Measurements from ENCODE around the gene RHEBL1. TPM values are rescaled to one million over a fixed set of nuclear protein-coding genes. Genes with fewer than 3 reads are reported as not detected.

Gene RHEBL1
- total RNA-seq, 4 donors from 2014 or later = 1.1 to 3.6 (median 1.6) TPM

- no peak for TF ChIP-seq POLR2A (IDR thresholded peaks at IDR 0.05)
- no peak for TF ChIP-seq EP300 (IDR thresholded peaks at IDR 0.05)
- no peak for TF ChIP-seq CTCF (IDR thresholded peaks at IDR 0.05)
- 70% methylated on average over 5 of the region's 6 CpGs for WGBS
- Histone ChIP-seq H3K27me3 (peaks cover 56% of the 10 kb centered on the region), H3K36me3 (no peaks in the 10 kb centered on the region), H3K9me3 (no peaks in the 10 kb centered on the region), H3K4me3 (no peak overlapping the region), H3K27ac (no peak overlapping the region), H3K4me1 (peaks cover 57% of the 10 kb centered on the region)
- no peak for DNase-seq (ENCODE audit: low spot score in 2 of 2)
Measured at GRCh38 chr12:49088932-49089330, 19.2 kb upstream of the RHEBL1 start.

GRCh38 chr12:49088150-49088931, 18.6 kb upstream of the RHEBL1 start:
- 4% methylated on average over 15 of the region's 18 CpGs for WGBS
- H3K4me1 ChIP-seq = peaks cover 51% of the 10 kb centered on the region
- H3K27me3 ChIP-seq = peaks cover 50% of the 10 kb centered on the region
- H3K4me3 ChIP-seq = peak overlapping the region; percentile 1
- no peaks in the 10 kb centered on the region for H3K36me3 ChIP-seq
- no peak for TF ChIP-seq EP300 (IDR thresholded peaks at IDR 0.05)
- TF ChIP-seq CTCF (IDR thresholded peaks at IDR 0.05) = peak; percentile 67 to 92
- H3K27ac ChIP-seq = no peak overlapping the region
- DNase-seq (ENCODE audit: low spot score in 2 of 2) = peak in 1 of 2 donors; percentile 77
- H3K9me3 ChIP-seq = no peaks in the 10 kb centered on the region

- Histone ChIP-seq H3K27me3 (peaks cover 27% of the 10 kb centered on the region), H3K4me1 (peaks cover 32% of the 10 kb centered on the region), H3K27ac (no peak overlapping the region), H3K36me3 (no peaks in the 10 kb centered on the region), H3K4me3 (no peak overlapping the region), H3K9me3 (no peaks in the 10 kb centered on the region)
- TF ChIP-seq POLR2A (IDR thresholded peaks at IDR 0.05) = no peak
- TF ChIP-seq EP300 (IDR thresholded peaks at IDR 0.05) = no peak
- 77% methylated on average over 3 of the region's 3 CpGs for WGBS
- no peak for DNase-seq (ENCODE audit: low spot score in 2 of 2)
Measured at GRCh38 chr12:49086116-49086515, 16.3 kb upstream of the RHEBL1 start.

- peaks cover 16% of the 10 kb centered on the region for H3K4me1 ChIP-seq
- TF ChIP-seq POLR2A (IDR thresholded peaks at IDR 0.05) (no peak), EP300 (IDR thresholded peaks at IDR 0.05) (no peak), CTCF (IDR thresholded peaks at IDR 0.05) (no peak), POLR2AphosphoS5 (IDR thresholded peaks at IDR 0.05) (no peak)
- H3K36me3 ChIP-seq = no peaks in the 10 kb centered on the region
- peaks cover 11% of the 10 kb centered on the region for H3K27me3 ChIP-seq
- no peak overlapping the region for H3K4me3 ChIP-seq
- H3K9me3 ChIP-seq = no peaks in the 10 kb centered on the region
- no peak overlapping the region for H3K27ac ChIP-seq
- no peak for DNase-seq (ENCODE audit: low spot score in 2 of 2)
- WGBS = 92% methylated on average over 3 of the region's 3 CpGs
Measured at GRCh38 chr12:49084438-49084837, 14.7 kb upstream of the RHEBL1 start.

GRCh38 chr12:49079793-49080192, 10.0 kb upstream of the RHEBL1 start:
- TF ChIP-seq CTCF (IDR thresholded peaks at IDR 0.05) (no peak), EP300 (IDR thresholded peaks at IDR 0.05) (no peak), POLR2AphosphoS5 (IDR thresholded peaks at IDR 0.05) (no peak), POLR2A (IDR thresholded peaks at IDR 0.05) (no peak)
- Histone ChIP-seq H3K27ac (no peak overlapping the region), H3K36me3 (no peaks in the 10 kb centered on the region), H3K4me3 (no peak overlapping the region), H3K4me1 (no peaks in the 10 kb centered on the region), H3K9me3 (no peaks in the 10 kb centered on the region), H3K27me3 (no peaks in the 10 kb centered on the region)
- 69% methylated on average over 1 of the region's 1 CpG for whole genome bisulfite sequencing
- no peak for DNase-seq (ENCODE audit: low spot score in 2 of 2)

Data from suprapubic skin (tissue), 4 donors.